Osteoblast (primary cell): ENCODE results near the gene NUMA1. TPM values are rescaled to one million over a fixed set of nuclear protein-coding genes. Genes with fewer than 3 reads are reported as not detected.

Experiments
- DNase-seq: peaks from one replicate; pipeline ENCODE4 v3.0.0; 2011; ENCODE audit warnings: low spot score, mixed read lengths; ENCODE audit not compliant: insufficient read length; ENCODE audit errors: missing footprints
- H2AFZ ChIP-seq: 2 replicates; pipeline ENCODE4 v1.6.0; 2011; ENCODE audit warnings: mild to moderate bottlenecking, low read length
- H3K27ac ChIP-seq: 2 replicates; pipeline ENCODE4 v1.5.1; 2011; ENCODE audit warnings: mild to moderate bottlenecking, low read depth, low read length, moderate library complexity
- H3K27me3 ChIP-seq: 2 replicates; pipeline ENCODE4 v1.6.0; 2012; ENCODE audit warnings: mild to moderate bottlenecking, control low read depth, inconsistent platforms, low read length, moderate library complexity; ENCODE audit not compliant: insufficient read depth
- H3K36me3 ChIP-seq: 2 replicates; pipeline ENCODE4 v1.5.1; 2011; ENCODE audit warnings: mild to moderate bottlenecking, low read length, control low read depth, moderate library complexity; ENCODE audit not compliant: insufficient read depth
- H3K4me1 ChIP-seq: 2 replicates; pipeline ENCODE4 v1.5.1; 2011; ENCODE audit warnings: mild to moderate bottlenecking, low read length, control low read depth, moderate library complexity; ENCODE audit not compliant: insufficient read depth
- H3K4me2 ChIP-seq: 2 replicates; pipeline ENCODE4 v1.6.0; 2011; ENCODE audit warnings: mild to moderate bottlenecking, low read length; ENCODE audit not compliant: insufficient read depth
- H3K4me3 ChIP-seq: fragments of 200-600 bp; sonication (generic); 3 replicates; pipeline ENCODE4 v1.5.1; 2012; ENCODE audit warnings: mild to moderate bottlenecking, low read length, inconsistent platforms; ENCODE audit not compliant: insufficient read depth
- H3K79me2 ChIP-seq: 2 replicates; pipeline ENCODE4 v1.6.0; 2012; ENCODE audit warnings: mild to moderate bottlenecking, low read length, control low read depth, inconsistent platforms; ENCODE audit not compliant: insufficient read depth
- H3K9me3 ChIP-seq: 2 replicates; pipeline ENCODE4 v1.5.1; 2011; ENCODE audit warnings: low read depth, low read length, control low read depth
- H4K20me1 ChIP-seq: 2 replicates; pipeline ENCODE4 v1.6.0; 2012; ENCODE audit warnings: mild to moderate bottlenecking, low read length, control low read depth; ENCODE audit not compliant: insufficient read depth
- total RNA-seq: library from RNA; depleted of rRNA; stranded (reverse); fragments of >200 nt; gene quantifications from 2 replicates; pipeline ENCODE4 v1.2.3, GENCODE V29; 2012
- TF ChIP-seq, protein P1 (sequence below): IDR thresholded peaks from 2 replicates; pipeline ENCODE4 v1.5.1; 2011; ENCODE audit warnings: mild to moderate bottlenecking, low read depth, low read length, moderate library complexity; ENCODE audit errors: extremely low read depth

NUMA1 gene
- total RNA-seq, 1 donor, result 176 TPM

DNA sequence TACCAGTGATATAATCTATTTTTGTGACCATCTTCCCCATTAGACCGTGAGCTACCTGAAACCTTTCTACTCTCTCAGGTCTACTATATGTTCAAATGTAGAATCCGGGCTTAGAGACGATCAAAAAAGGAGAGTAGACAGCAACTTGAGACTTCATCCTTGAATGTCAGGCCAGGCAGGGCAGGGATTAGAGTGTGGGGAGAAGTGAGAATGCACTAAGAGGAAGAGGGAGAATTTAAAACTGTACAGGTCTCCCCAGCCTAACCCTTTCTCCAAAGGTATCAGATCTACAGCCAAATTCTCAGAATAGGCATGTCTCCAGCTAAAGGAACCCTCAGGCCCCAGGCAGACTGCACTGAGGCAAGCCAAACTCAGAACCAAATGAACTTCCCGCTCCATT lies 21.8 kb upstream of the NUMA1 start:
- Histone ChIP-seq H3K36me3 (peaks cover 39% of the 10 kb centered on the region), H3K4me1 (peaks cover 32% of the 10 kb centered on the region), H3K79me2 (peaks cover 57% of the 10 kb centered on the region), H3K27me3 (no peaks in the 10 kb centered on the region), H4K20me1 (peaks cover 20% of the 10 kb centered on the region), H3K9me3 (no peaks in the 10 kb centered on the region), H3K4me3 (peak overlapping the region; percentile 96), H3K27ac (peak overlapping the region; percentile 95), H3K4me2 (peak overlapping the region; percentile 99), H2AFZ (no peak overlapping the region)
- TF ChIP-seq, protein P1, sequence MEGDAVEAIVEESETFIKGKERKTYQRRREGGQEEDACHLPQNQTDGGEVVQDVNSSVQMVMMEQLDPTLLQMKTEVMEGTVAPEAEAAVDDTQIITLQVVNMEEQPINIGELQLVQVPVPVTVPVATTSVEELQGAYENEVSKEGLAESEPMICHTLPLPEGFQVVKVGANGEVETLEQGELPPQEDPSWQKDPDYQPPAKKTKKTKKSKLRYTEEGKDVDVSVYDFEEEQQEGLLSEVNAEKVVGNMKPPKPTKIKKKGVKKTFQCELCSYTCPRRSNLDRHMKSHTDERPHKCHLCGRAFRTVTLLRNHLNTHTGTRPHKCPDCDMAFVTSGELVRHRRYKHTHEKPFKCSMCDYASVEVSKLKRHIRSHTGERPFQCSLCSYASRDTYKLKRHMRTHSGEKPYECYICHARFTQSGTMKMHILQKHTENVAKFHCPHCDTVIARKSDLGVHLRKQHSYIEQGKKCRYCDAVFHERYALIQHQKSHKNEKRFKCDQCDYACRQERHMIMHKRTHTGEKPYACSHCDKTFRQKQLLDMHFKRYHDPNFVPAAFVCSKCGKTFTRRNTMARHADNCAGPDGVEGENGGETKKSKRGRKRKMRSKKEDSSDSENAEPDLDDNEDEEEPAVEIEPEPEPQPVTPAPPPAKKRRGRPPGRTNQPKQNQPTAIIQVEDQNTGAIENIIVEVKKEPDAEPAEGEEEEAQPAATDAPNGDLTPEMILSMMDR, result no peak
- DNase-seq, result no peak

DNA sequence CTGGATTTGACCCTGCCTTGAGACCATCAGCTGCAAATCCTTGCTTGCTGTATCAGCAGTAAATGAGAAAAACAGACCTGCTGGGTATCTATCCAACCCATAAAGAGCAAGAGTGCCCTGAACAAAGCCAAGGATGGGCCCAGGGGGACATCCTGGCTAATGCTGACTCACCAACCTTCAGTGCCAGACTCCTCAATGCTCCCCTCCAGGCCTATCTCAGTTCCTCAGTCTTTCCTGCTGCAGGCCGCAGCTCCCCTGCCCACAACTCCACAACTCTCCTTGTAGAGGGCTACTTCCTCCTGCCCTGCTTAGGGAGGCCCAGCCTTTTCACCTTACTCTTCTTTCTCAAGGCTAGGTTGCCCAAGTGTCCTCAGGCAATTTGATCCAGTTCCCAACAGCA lies 20.1 kb upstream of the NUMA1 start:
- no peak overlapping the region for H3K4me3 ChIP-seq
- DNase-seq, result no peak
- peaks cover 20% of the 10 kb centered on the region for H4K20me1 ChIP-seq
- no peaks in the 10 kb centered on the region for H3K27me3 ChIP-seq
- peak overlapping the region; percentile 95 for H3K27ac ChIP-seq
- H2AFZ ChIP-seq, result no peak overlapping the region
- H3K4me1 ChIP-seq, result peaks cover 32% of the 10 kb centered on the region
- H3K4me2 ChIP-seq, result peak overlapping the region; percentile 13
- H3K36me3 ChIP-seq, result peaks cover 47% of the 10 kb centered on the region
- no peaks in the 10 kb centered on the region for H3K9me3 ChIP-seq
- peaks cover 57% of the 10 kb centered on the region for H3K79me2 ChIP-seq
- TF ChIP-seq, protein P1, result no peak

DNA sequence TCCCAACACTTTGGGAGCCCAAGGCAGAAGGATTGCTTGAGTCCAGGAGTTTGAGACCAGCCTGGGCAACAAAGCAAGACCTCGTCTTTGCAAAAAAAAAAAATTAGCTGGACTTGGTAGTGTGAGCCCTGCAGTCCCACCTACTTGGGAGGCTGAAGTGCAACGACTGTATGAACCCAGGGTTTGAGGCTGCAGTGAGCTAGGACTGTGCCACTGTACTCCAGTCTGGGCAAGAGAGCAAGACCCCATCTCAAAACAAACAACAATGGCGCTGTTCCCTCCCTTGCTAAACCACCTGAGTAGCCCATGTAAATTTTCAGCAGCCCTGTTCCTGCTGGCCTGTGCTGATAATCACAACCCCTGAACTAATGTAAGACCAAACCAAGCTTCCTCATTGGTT lies 19.7 kb upstream of the NUMA1 start:
- Histone ChIP-seq H4K20me1 (peaks cover 20% of the 10 kb centered on the region), H2AFZ (no peak overlapping the region), H3K27me3 (no peaks in the 10 kb centered on the region), H3K4me3 (no peak overlapping the region), H3K27ac (peak overlapping the region; percentile 95), H3K9me3 (no peaks in the 10 kb centered on the region), H3K4me2 (peak overlapping the region; percentile 13), H3K79me2 (peaks cover 57% of the 10 kb centered on the region), H3K36me3 (peaks cover 51% of the 10 kb centered on the region), H3K4me1 (peaks cover 32% of the 10 kb centered on the region)
- no peak for DNase-seq
- TF ChIP-seq, protein P1, result no peak

DNA sequence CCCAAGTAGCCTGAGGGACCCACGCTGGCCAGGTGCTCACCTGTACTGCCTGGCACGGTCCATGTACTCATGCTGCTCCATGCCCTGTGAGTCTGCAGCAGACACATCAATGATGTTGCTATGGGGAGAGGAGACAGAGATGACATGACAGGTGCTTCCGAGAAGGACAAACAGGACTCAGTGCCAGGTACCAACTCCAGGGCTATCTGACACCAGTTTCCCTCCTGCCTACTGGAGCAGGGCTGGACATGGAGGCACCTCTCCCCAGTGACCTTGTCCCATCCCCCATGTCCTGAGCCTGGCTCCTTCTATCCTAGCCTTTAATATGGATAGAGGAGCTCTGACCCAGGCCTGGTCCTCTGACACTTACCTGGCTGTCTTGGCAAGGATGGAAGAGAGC lies 18.4 kb upstream of the NUMA1 start:
- peaks cover 57% of the 10 kb centered on the region for H3K79me2 ChIP-seq
- H3K27ac ChIP-seq, result no peak overlapping the region
- peaks cover 60% of the 10 kb centered on the region for H3K36me3 ChIP-seq
- no peaks in the 10 kb centered on the region for H3K9me3 ChIP-seq
- TF ChIP-seq, protein P1, result no peak
- no peak overlapping the region for H3K4me3 ChIP-seq
- H2AFZ ChIP-seq, result no peak overlapping the region
- H3K4me2 ChIP-seq, result no peak overlapping the region
- H4K20me1 ChIP-seq, result peaks cover 20% of the 10 kb centered on the region
- no peaks in the 10 kb centered on the region for H3K27me3 ChIP-seq
- peaks cover 31% of the 10 kb centered on the region for H3K4me1 ChIP-seq
- no peak for DNase-seq
